ENCODE measurements around the gene CSNK2B. TPM values are rescaled to one million over a fixed set of nuclear protein-coding genes. Genes with fewer than 3 reads are reported as not detected.
A peak's percentile ranks its signal among the peaks of the same experiment; 100 is the strongest.

The CSNK2B gene
- total and polyA plus RNA-seq, 9 of the 15 experiments (the other 6 are each of a cell fraction or from before 2014, with no cell fraction given) = 120 to 1,126 (median 529) TPM

DNA sequence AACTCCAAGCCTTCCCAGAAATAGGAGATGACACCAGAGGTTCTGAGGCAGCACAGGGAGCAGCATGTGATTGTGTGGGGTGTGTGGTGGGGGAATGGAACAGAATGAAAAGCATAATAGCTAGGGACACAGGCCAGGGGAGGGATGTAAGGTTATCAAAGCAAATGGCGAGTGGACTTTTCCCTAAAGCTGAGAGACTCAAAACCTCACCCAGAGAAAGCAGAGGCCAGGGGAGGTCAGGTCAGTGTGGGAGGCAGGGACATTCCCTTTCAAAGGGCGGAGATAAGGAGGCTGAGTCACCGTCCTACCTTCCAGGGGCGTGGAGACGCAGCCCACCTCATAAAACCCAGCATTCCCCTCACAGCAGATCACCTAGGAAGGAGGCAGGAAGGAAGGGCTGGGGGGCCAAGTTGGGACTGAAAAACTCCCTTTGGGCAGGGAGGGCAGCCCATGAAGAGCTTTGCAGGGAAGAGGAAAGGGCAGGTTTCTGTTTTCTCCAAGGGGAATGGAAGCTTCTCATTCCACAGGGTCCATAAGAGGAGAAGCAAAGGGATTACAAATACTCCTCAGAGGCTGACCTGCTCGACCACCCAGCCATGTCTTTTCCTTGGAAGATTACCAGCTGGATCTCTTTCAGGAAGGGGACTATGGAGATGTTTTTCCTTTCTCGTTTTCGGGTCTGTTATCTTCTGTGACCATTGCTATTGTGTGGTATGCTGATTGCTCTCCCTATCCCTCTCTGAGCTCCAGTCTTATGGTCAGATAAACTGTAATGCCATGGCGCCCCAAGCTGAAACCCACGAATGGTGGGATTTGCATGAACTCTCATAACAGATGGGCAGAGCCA, 24.6 kb downstream of the CSNK2B start (continued):
- TF ChIP-seq, protein P1, sequence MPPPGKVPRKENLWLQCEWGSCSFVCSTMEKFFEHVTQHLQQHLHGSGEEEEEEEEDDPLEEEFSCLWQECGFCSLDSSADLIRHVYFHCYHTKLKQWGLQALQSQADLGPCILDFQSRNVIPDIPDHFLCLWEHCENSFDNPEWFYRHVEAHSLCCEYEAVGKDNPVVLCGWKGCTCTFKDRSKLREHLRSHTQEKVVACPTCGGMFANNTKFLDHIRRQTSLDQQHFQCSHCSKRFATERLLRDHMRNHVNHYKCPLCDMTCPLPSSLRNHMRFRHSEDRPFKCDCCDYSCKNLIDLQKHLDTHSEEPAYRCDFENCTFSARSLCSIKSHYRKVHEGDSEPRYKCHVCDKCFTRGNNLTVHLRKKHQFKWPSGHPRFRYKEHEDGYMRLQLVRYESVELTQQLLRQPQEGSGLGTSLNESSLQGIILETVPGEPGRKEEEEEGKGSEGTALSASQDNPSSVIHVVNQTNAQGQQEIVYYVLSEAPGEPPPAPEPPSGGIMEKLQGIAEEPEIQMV (tag; conservative IDR thresholded peaks at IDR 0.05; ENCODE audit: low read depth) = no peak
- peak; percentile 51; the same call in 1 of the 2 replicates for TF ChIP-seq HLTF (IDR thresholded peaks at IDR 0.05)
- peak; percentile 38; the same call in 1 of the 2 replicates for TF ChIP-seq ZNF780A (CRISPR knock-in tag; IDR thresholded peaks at IDR 0.05)
- 0 out of 2 replicates have a peak, but pooled peaks have one; percentile 24 for TF ChIP-seq ZKSCAN1 (IDR thresholded peaks at IDR 0.05; ENCODE audit: low read depth, low read length)
- TF ChIP-seq CC2D1A (IDR thresholded peaks at IDR 0.05) = peak; percentile 61; the same call in 1 of the 2 replicates
- TF ChIP-seq EZH2 (IDR thresholded peaks at IDR 0.05; ENCODE audit: borderline replicate concordance, low read depth, low read length) = no peak; the same call in 1 of the 2 replicates
- TF ChIP-seq ARNT (IDR thresholded peaks at IDR 0.05) = peak; percentile 61 to 89
- peak; percentile 86 for TF ChIP-seq SOX6 (IDR thresholded peaks at IDR 0.05)
- peak in 1 of 3 experiments; percentile 65 for TF ChIP-seq YY1 (IDR thresholded peaks at IDR 0.05; ENCODE audit: borderline replicate concordance in 1 of 3, control insufficient read depth in 1 of 3, extremely low read depth in 1 of 3, insufficient read depth in 3 of 3, insufficient read length in 1 of 3, insufficient replicate concordance in 2 of 3, low read depth in 1 of 3, low read length in 2 of 3)
- no peak for TF ChIP-seq NR1H2 (CRISPR knock-in tag; IDR thresholded peaks at IDR 0.05)
- TF ChIP-seq, protein P2, sequence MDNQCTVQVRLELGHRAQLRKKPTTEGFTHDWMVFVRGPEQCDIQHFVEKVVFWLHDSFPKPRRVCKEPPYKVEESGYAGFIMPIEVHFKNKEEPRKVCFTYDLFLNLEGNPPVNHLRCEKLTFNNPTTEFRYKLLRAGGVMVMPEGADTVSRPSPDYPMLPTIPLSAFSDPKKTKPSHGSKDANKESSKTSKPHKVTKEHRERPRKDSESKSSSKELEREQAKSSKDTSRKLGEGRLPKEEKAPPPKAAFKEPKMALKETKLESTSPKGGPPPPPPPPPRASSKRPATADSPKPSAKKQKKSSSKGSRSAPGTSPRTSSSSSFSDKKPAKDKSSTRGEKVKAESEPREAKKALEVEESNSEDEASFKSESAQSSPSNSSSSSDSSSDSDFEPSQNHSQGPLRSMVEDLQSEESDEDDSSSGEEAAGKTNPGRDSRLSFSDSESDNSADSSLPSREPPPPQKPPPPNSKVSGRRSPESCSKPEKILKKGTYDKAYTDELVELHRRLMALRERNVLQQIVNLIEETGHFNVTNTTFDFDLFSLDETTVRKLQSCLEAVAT (IDR thresholded peaks at IDR 0.05) = peak; percentile 12 to 79; a peak in 2 of 4 replicates
- TF ChIP-seq MEIS2 (IDR thresholded peaks at IDR 0.05; ENCODE audit: partially characterized antibody) = peak; percentile 3
- TF ChIP-seq, protein P3, sequence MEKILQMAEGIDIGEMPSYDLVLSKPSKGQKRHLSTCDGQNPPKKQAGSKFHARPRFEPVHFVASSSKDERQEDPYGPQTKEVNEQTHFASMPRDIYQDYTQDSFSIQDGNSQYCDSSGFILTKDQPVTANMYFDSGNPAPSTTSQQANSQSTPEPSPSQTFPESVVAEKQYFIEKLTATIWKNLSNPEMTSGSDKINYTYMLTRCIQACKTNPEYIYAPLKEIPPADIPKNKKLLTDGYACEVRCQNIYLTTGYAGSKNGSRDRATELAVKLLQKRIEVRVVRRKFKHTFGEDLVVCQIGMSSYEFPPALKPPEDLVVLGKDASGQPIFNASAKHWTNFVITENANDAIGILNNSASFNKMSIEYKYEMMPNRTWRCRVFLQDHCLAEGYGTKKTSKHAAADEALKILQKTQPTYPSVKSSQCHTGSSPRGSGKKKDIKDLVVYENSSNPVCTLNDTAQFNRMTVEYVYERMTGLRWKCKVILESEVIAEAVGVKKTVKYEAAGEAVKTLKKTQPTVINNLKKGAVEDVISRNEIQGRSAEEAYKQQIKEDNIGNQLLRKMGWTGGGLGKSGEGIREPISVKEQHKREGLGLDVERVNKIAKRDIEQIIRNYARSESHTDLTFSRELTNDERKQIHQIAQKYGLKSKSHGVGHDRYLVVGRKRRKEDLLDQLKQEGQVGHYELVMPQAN (IDR thresholded peaks at IDR 0.05; ENCODE audit: borderline replicate concordance) = peak; percentile 28
- peak; percentile 40 for TF ChIP-seq TAF1 (IDR thresholded peaks at IDR 0.05; ENCODE audit: control insufficient read depth, extremely low read depth, insufficient read depth, low read length, severe bottlenecking)
- peak; percentile 89 to 92 for TF ChIP-seq KDM1A (IDR thresholded peaks at IDR 0.05)
- TF ChIP-seq ZNF41 (CRISPR knock-in tag; conservative IDR thresholded peaks at IDR 0.05) = 0 out of 2 replicates have a peak, but pooled peaks have one; percentile 7
- TF ChIP-seq ZEB2 (IDR thresholded peaks at IDR 0.05) = peak; percentile 99
- no peak for TF ChIP-seq CEBPB (tag; IDR thresholded peaks at IDR 0.05)
- TF ChIP-seq, protein P4, sequence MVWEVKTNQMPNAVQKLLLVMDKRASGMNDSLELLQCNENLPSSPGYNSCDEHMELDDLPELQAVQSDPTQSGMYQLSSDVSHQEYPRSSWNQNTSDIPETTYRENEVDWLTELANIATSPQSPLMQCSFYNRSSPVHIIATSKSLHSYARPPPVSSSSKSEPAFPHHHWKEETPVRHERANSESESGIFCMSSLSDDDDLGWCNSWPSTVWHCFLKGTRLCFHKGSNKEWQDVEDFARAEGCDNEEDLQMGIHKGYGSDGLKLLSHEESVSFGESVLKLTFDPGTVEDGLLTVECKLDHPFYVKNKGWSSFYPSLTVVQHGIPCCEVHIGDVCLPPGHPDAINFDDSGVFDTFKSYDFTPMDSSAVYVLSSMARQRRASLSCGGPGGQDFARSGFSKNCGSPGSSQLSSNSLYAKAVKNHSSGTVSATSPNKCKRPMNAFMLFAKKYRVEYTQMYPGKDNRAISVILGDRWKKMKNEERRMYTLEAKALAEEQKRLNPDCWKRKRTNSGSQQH (CRISPR knock-in tag; IDR thresholded peaks at IDR 0.05) = peak; percentile 83
- TF ChIP-seq CBFA2T3 (IDR thresholded peaks at IDR 0.05) = peak; percentile 96
